Upper lobe of left lung (tissue), 6 donors: ENCODE results near the gene ZDHHC17. TPM values are rescaled to one million over a fixed set of nuclear protein-coding genes. Genes with fewer than 3 reads are reported as not detected.

Experiments used
- ATAC-seq, 2 donors: fragments of 200-7000 bp; cut with Tn5 transposase; one replicate each; pipeline ENCODE4 v1.9.1; 2022; ENCODE audit warnings: mild to moderate bottlenecking in 2 of 2, moderate library complexity in 2 of 2; ENCODE audit not compliant: low FRiP score in 2 of 2
- DNase-seq, 2 donors: peaks; one replicate each; pipeline ENCODE4 v3.0.0-alpha.2; 2019 to 2020
- H3K27ac ChIP-seq, 4 donors: fragments of 200-600 bp; sonication (generic); one replicate each; pipeline ENCODE4 v1.5.1; 2016 to 2019
- H3K27me3 ChIP-seq, 4 donors: fragments of 200-600 bp; sonication (generic); one replicate each; pipeline ENCODE4 v1.5.1; 2017 to 2019
- H3K36me3 ChIP-seq, 4 donors: fragments of 200-600 bp; sonication (generic); one replicate each; pipeline ENCODE4 v1.5.1; 2016 to 2019
- H3K4me1 ChIP-seq, 4 donors: fragments of 200-600 bp; sonication (generic); one replicate each; pipeline ENCODE4 v1.5.1; 2018 to 2019
- H3K4me3 ChIP-seq, 4 donors: fragments of 200-600 bp; sonication (generic); one replicate each; pipeline ENCODE4 v1.5.1; 2017 to 2019; ENCODE audit warnings: mild to moderate bottlenecking in 2 of 4, moderate library complexity in 1 of 4
- H3K9me3 ChIP-seq, 4 donors: fragments of 200-600 bp; sonication (generic); one replicate each; pipeline ENCODE4 v1.5.1; 2018 to 2019
- CTCF ChIP-seq, 6 experiments: fragments of 450-650 bp in 4 of 6; fragments of 200-600 bp in 2 of 6; sonication (generic) in 2 of 6; IDR thresholded peaks; one replicate each; pipeline ENCODE4 v1.5.1; 2016 to 2019; ENCODE audit warnings: antibody characterized with exemption in 6 of 6
- EP300 ChIP-seq, 4 donors: sonication (generic); formaldehyde crosslinking; IDR thresholded peaks; one replicate each; pipeline ENCODE4 v1.5.1; 2017; ENCODE audit warnings: antibody characterized with exemption in 4 of 4, control low read depth in 2 of 4
- POLR2A ChIP-seq, 4 donors: fragments of 450-650 bp; IDR thresholded peaks; one replicate each; pipeline ENCODE4 v1.5.1; 2016 to 2017; ENCODE audit warnings: antibody characterized with exemption in 4 of 4, mild to moderate bottlenecking in 2 of 4
- POLR2AphosphoS5 ChIP-seq, 2 donors: sonication (generic); formaldehyde crosslinking; IDR thresholded peaks; one replicate each; pipeline ENCODE4 v1.5.1; 2017; ENCODE audit warnings: antibody characterized with exemption in 2 of 2
- WGBS, 2 donors: methylation state at CpG; one replicate each; pipeline ENCODE4 v1.1.5; 2017 to 2018; 5-methylcytosine and 5-hydroxymethylcytosine counted together
- total RNA-seq, 6 donors: library from RNA; depleted of rRNA in 4 of 6; stranded (reverse); fragments of >200 nt in 4 of 6; gene quantifications; one replicate each; pipeline versions ENCODE4 v1.1.0 to v1.2.1, GENCODE V29; 2016 to 2021
- donor health status: DM: no; HTN: no; CAD: no; lungs with moderate emphysema.
- donor health status: DM: no; HTN: yes; CAD: no; lungs with severe emphysema.

ZDHHC17 gene
- total RNA-seq, 6 donors from 2014 or later, result 13.0 to 107 (median 30.0) TPM

- TF ChIP-seq EP300 (IDR thresholded peaks at IDR 0.05) (no peak), POLR2AphosphoS5 (IDR thresholded peaks at IDR 0.05) (no peak), POLR2A (IDR thresholded peaks at IDR 0.05) (no peak), CTCF (IDR thresholded peaks at IDR 0.05) (no peak)
- Histone ChIP-seq H3K4me1 (no peaks in the 10 kb centered on the region), H3K4me3 (no peak overlapping the region), H3K9me3 (no peaks in the 10 kb centered on the region), H3K36me3 (peaks cover 0 to 45% (median 6%) of the 10 kb centered on the region in 4 donors), H3K27ac (no peak overlapping the region), H3K27me3 (no peaks in the 10 kb centered on the region)
- ATAC-seq, result no peak
- no peak for DNase-seq
Measured at GRCh38 chr12:76830436-76830835, 66.5 kb downstream of the ZDHHC17 start.

GRCh38 chr12:76836633-76837032, 72.7 kb downstream of the ZDHHC17 start:
- WGBS, 2 donors, result 55 to 96% methylated on average over 3 of the region's 3 CpGs
- no peaks in the 10 kb centered on the region for H3K4me1 ChIP-seq
- no peaks in the 10 kb centered on the region for H3K9me3 ChIP-seq
- no peaks in the 10 kb centered on the region for H3K27me3 ChIP-seq
- TF ChIP-seq POLR2AphosphoS5 (IDR thresholded peaks at IDR 0.05) (no peak), POLR2A (IDR thresholded peaks at IDR 0.05) (no peak), CTCF (IDR thresholded peaks at IDR 0.05) (no peak), EP300 (IDR thresholded peaks at IDR 0.05) (no peak)
- H3K4me3 ChIP-seq, result no peak overlapping the region
- DNase-seq (no peak), ATAC-seq (no peak)
- no peak overlapping the region for H3K27ac ChIP-seq
- peaks cover 0 to 20% (median under 1%) of the 10 kb centered on the region in 4 donors for H3K36me3 ChIP-seq

GRCh38 chr12:76847260-76847659, 83.3 kb downstream of the ZDHHC17 start:
- TF ChIP-seq POLR2AphosphoS5 (IDR thresholded peaks at IDR 0.05) (no peak), POLR2A (IDR thresholded peaks at IDR 0.05) (no peak), EP300 (IDR thresholded peaks at IDR 0.05) (no peak)
- Histone ChIP-seq H3K27ac (no peak overlapping the region), H3K9me3 (no peaks in the 10 kb centered on the region), H3K27me3 (no peaks in the 10 kb centered on the region), H3K4me3 (no peak overlapping the region), H3K36me3 (peaks cover 12 to 49% (median 23%) of the 10 kb centered on the region in 4 donors), H3K4me1 (no peaks in the 10 kb centered on the region)
- ATAC-seq, result no peak
- no peak for DNase-seq
- 89 to 92% methylated on average over 2 of the region's 2 CpGs for WGBS, 2 donors

GRCh38 chr12:76848132-76848531, 84.2 kb downstream of the ZDHHC17 start:
- Histone ChIP-seq H3K27me3 (no peaks in the 10 kb centered on the region), H3K4me1 (no peaks in the 10 kb centered on the region), H3K36me3 (peaks cover 12 to 49% (median 23%) of the 10 kb centered on the region in 4 donors), H3K4me3 (no peak overlapping the region), H3K9me3 (no peaks in the 10 kb centered on the region), H3K27ac (no peak overlapping the region)
- 91 to 94% methylated on average over 2 of the region's 2 CpGs for WGBS, 2 donors
- DNase-seq, result no peak
- no peak for ATAC-seq
- TF ChIP-seq POLR2AphosphoS5 (IDR thresholded peaks at IDR 0.05) (no peak), POLR2A (IDR thresholded peaks at IDR 0.05) (no peak), CTCF (IDR thresholded peaks at IDR 0.05) (no peak), EP300 (IDR thresholded peaks at IDR 0.05) (no peak)

GRCh38 chr12:76852106-76852505, 88.2 kb downstream of the ZDHHC17 start:
- WGBS, 2 donors, result 90 to 95% methylated on average over 1 of the region's 1 CpG
- TF ChIP-seq POLR2A (IDR thresholded peaks at IDR 0.05) (no peak), POLR2AphosphoS5 (IDR thresholded peaks at IDR 0.05) (no peak), CTCF (IDR thresholded peaks at IDR 0.05) (no peak)
- DNase-seq, result no peak
- Histone ChIP-seq H3K4me1 (no peaks in the 10 kb centered on the region), H3K36me3 (peaks cover 12 to 50% (median 23%) of the 10 kb centered on the region in 4 donors), H3K9me3 (peaks cover 0 to 4% (median 0%) of the 10 kb centered on the region in 4 donors), H3K27me3 (no peaks in the 10 kb centered on the region), H3K4me3 (no peak overlapping the region), H3K27ac (no peak overlapping the region)
- ATAC-seq, result no peak
